HAP-1 (cell line): ENCODE results near the gene DISC1.
"Not testable (repeated sequence)": the region's sequence is repeated elsewhere in the genome, so short reads cannot be mapped to it uniquely, and the experiment has no call there.

Source experiments
- DNase-seq, 2 experiments: peaks; one replicate each; pipeline ENCODE4 v3.0.0-alpha.2; 2016 to 2020; ENCODE audit warnings: low spot score in 2 of 2
- H3K27me3 ChIP-seq: fragments of 250-450 bp; sonication (Bioruptor Pico); 2 replicates; pipeline ENCODE4 v1.5.1; 2020; ENCODE audit warnings: low read depth, mild to moderate bottlenecking, moderate library complexity
- H3K36me3 ChIP-seq: fragments of 250-450 bp; sonication (Bioruptor Pico); replicated peaks from 2 replicates; pipeline ENCODE4 v1.5.1; 2020; ENCODE audit warnings: mild to moderate bottlenecking
- H3K4me1 ChIP-seq: fragments of 250-450 bp; sonication (Bioruptor Pico); 2 replicates; pipeline ENCODE4 v1.5.1; 2020; ENCODE audit warnings: mild to moderate bottlenecking
- H3K4me3 ChIP-seq: fragments of 250-450 bp; sonication (Bioruptor Pico); 2 replicates; pipeline ENCODE4 v1.5.1; 2020; ENCODE audit warnings: mild to moderate bottlenecking, moderate library complexity
- H3K9me3 ChIP-seq: fragments of 250-450 bp; sonication (Bioruptor Pico); 2 replicates; pipeline ENCODE4 v1.5.1; 2020; ENCODE audit warnings: mild to moderate bottlenecking, moderate library complexity
- in situ Hi-C: fragments of 300-500 bp; cut with MboI; formaldehyde crosslinking; loops from 3 replicates; pipeline ENCODE4 v1.14.3; 2020; ENCODE audit warnings: low sequenced_read_pairs, inconsistent platforms, mixed read lengths

The DISC1 gene

GRCh38 chr1:231656741-231657140 is 30.2 kb downstream of the DISC1 start:
- no peaks in the 10 kb centered on the region for H3K27me3 ChIP-seq
- H3K4me1 ChIP-seq, result no peaks in the 10 kb centered on the region
- no peaks in the 10 kb centered on the region; the same call in 1 of the 2 replicates for H3K9me3 ChIP-seq
- DNase-seq, result no peak
- no peaks in the 10 kb centered on the region for H3K36me3 ChIP-seq
- H3K4me3 ChIP-seq, result no peak overlapping the region
- in situ Hi-C loops, result no loop called here

- DNase-seq, H3K4me3 ChIP-seq, in situ Hi-C loops, H3K4me1 ChIP-seq, H3K36me3 ChIP-seq, H3K9me3 ChIP-seq, H3K27me3 ChIP-seq: not testable (repeated sequence)
Observed at GRCh38 chr1:231658223-231658622, 31.6 kb downstream of the DISC1 start.

- no peaks in the 10 kb centered on the region for H3K36me3 ChIP-seq
- in situ Hi-C loops, result no loop called here
- no peaks in the 10 kb centered on the region for H3K27me3 ChIP-seq
Observed at GRCh38 chr1:231660198-231660597, 33.6 kb downstream of the DISC1 start.

GRCh38 chr1:231663211-231663792 is 36.7 kb downstream of the DISC1 start:
- Histone ChIP-seq H3K9me3 (no peaks in the 10 kb centered on the region), H3K36me3 (no peaks in the 10 kb centered on the region), H3K4me1 (no peaks in the 10 kb centered on the region), H3K4me3 (no peak overlapping the region), H3K27me3 (no peaks in the 10 kb centered on the region)
- DNase-seq, result no peak
- in situ Hi-C loops, result no loop called here

More at GRCh38 chr1:231660198-231660597, 33.6 kb downstream of the DISC1 start:
- no peaks in the 10 kb centered on the region for H3K4me1 ChIP-seq
- H3K9me3 ChIP-seq, result no peaks in the 10 kb centered on the region; the same call in 1 of the 2 replicates
- no peak for DNase-seq
- no peak overlapping the region for H3K4me3 ChIP-seq

GRCh38 chr1:231665101-231665500 is 38.5 kb downstream of the DISC1 start:
- in situ Hi-C loops, result no loop called here
- H3K36me3 ChIP-seq, result no peaks in the 10 kb centered on the region
- no peaks in the 10 kb centered on the region for H3K27me3 ChIP-seq
- H3K4me1 ChIP-seq, result no peaks in the 10 kb centered on the region
- H3K4me3 ChIP-seq, result no peak overlapping the region
- H3K9me3 ChIP-seq, result no peaks in the 10 kb centered on the region
- no peak for DNase-seq

GRCh38 chr1:231665726-231666125 is 39.1 kb downstream of the DISC1 start:
- H3K9me3 ChIP-seq, result no peaks in the 10 kb centered on the region
- in situ Hi-C loops, result no loop called here
- no peaks in the 10 kb centered on the region for H3K36me3 ChIP-seq
- H3K4me3 ChIP-seq, result no peak overlapping the region
- DNase-seq, result no peak
- no peaks in the 10 kb centered on the region for H3K27me3 ChIP-seq
- no peaks in the 10 kb centered on the region for H3K4me1 ChIP-seq

- Histone ChIP-seq H3K4me3 (no peak overlapping the region), H3K4me1 (no peaks in the 10 kb centered on the region), H3K9me3 (no peaks in the 10 kb centered on the region), H3K27me3 (no peaks in the 10 kb centered on the region), H3K36me3 (no peaks in the 10 kb centered on the region)
- in situ Hi-C loops, result no loop called here
- DNase-seq, result no peak
Observed at GRCh38 chr1:231666220-231666936, 39.8 kb downstream of the DISC1 start.

- H3K36me3 ChIP-seq, result no peaks in the 10 kb centered on the region
- in situ Hi-C loops, result no loop called here
- H3K27me3 ChIP-seq, result no peaks in the 10 kb centered on the region
- H3K4me1 ChIP-seq, result no peaks in the 10 kb centered on the region
- H3K4me3 ChIP-seq, result no peak overlapping the region
- DNase-seq, result no peak
- H3K9me3 ChIP-seq, result no peaks in the 10 kb centered on the region
Observed at GRCh38 chr1:231666937-231667608, 40.5 kb downstream of the DISC1 start.

- H3K4me3 ChIP-seq, result no peak overlapping the region
- no peaks in the 10 kb centered on the region for H3K9me3 ChIP-seq
- no peak for DNase-seq
- no peaks in the 10 kb centered on the region for H3K27me3 ChIP-seq
- H3K4me1 ChIP-seq, result no peaks in the 10 kb centered on the region
- in situ Hi-C loops, result no loop called here
- H3K36me3 ChIP-seq, result no peaks in the 10 kb centered on the region
Observed at GRCh38 chr1:231667896-231668506, 41.4 kb downstream of the DISC1 start.

GRCh38 chr1:231668826-231669225 is 42.2 kb downstream of the DISC1 start:
- Histone ChIP-seq H3K4me1 (no peaks in the 10 kb centered on the region), H3K27me3 (no peaks in the 10 kb centered on the region), H3K4me3 (no peak overlapping the region), H3K9me3 (no peaks in the 10 kb centered on the region), H3K36me3 (no peaks in the 10 kb centered on the region)
- no peak for DNase-seq
- in situ Hi-C loops, result no loop called here

GRCh38 chr1:231669864-231670621 is 43.5 kb downstream of the DISC1 start:
- H3K9me3 ChIP-seq, H3K36me3 ChIP-seq, H3K4me1 ChIP-seq, H3K4me3 ChIP-seq, H3K27me3 ChIP-seq, DNase-seq, in situ Hi-C loops: not testable (repeated sequence)

GRCh38 chr1:231670755-231671154 is 44.2 kb downstream of the DISC1 start:
- Histone ChIP-seq H3K27me3 (no peaks in the 10 kb centered on the region), H3K4me3 (no peak overlapping the region), H3K9me3 (no peaks in the 10 kb centered on the region), H3K4me1 (no peaks in the 10 kb centered on the region), H3K36me3 (no peaks in the 10 kb centered on the region)
- no peak for DNase-seq
- in situ Hi-C loops, result no loop called here

GRCh38 chr1:231674575-231674974 is 48.0 kb downstream of the DISC1 start:
- Histone ChIP-seq H3K9me3 (no peaks in the 10 kb centered on the region), H3K36me3 (no peaks in the 10 kb centered on the region), H3K27me3 (no peaks in the 10 kb centered on the region), H3K4me1 (no peaks in the 10 kb centered on the region), H3K4me3 (no peak overlapping the region)
- in situ Hi-C loops, result no loop called here
- DNase-seq, result no peak
